ENCODE results near the gene IFT81. TPM values are rescaled to one million over a fixed set of nuclear protein-coding genes. Genes with fewer than 3 reads are reported as not detected.

The IFT81 gene
- total and polyA plus RNA-seq, 2 experiments from 2014 or later = 12.6 to 13.7 TPM

DNA sequence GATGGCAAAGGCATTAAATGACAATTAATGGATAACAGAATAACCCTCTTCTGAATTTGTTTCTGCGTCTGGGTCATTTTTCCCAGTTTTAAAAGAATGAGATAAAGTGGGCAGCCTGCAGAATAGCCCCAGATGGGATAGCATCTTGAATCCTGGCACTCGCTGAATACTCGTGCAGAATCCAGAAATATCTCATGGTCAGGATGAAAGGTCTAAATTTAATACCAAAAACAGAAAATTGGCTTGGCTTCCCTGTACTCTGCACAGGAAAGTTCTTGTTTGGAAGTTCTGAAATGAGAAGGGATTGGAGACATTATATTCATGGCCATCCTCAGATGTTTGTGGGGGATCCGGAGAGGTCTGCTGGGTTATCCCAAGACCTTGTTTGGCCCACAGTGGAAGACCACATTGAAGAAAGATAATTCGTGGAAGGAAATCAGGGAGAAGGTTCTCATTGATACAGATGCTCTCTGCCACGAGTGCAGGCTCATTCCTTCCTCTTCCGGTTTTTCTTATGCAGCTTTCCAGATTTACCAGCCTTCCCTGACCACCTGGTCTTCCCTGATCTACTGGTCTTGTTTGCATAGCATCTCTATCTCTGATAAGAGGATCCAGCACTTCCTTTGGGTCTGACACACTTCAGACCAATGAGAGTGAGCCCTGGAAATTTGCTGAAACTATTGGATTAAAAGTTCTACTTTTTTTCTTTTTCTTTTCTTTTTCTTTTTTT is 6.0 kb upstream of the IFT81 start:
- Histone ChIP-seq H3K27me3 (no peaks in the 10 kb centered on the region), H2AFZ (peak overlapping the region; percentile 23), H3K9me2 (replicated peaks; ENCODE audit: insufficient read depth) (no peaks in the 10 kb centered on the region), H3K4me3 (no peak overlapping the region), H4K20me1 (ENCODE audit: insufficient read depth, poor library complexity, severe bottlenecking) (no peaks in the 10 kb centered on the region), H3K36me3 (replicated peaks; ENCODE audit: insufficient read depth, low read depth) (no peaks in the 10 kb centered on the region), H3K79me2 (no peaks in the 10 kb centered on the region), H3K4me2 (no peak overlapping the region), H3K27ac (no peak overlapping the region), H3K9me3 (ENCODE audit: low read depth) (no peaks in the 10 kb centered on the region), H3K4me1 (ENCODE audit: insufficient read depth) (no peaks in the 10 kb centered on the region)
- 71% methylated on average over 7 of the region's 7 CpGs for whole genome bisulfite sequencing (ENCODE audit: low lambda C conversion rate, missing lambda C conversion rate)
- TF ChIP-seq EZH2 (IDR thresholded peaks at IDR 0.05; ENCODE audit: borderline replicate concordance) = no peak
- TF ChIP-seq, protein P1, sequence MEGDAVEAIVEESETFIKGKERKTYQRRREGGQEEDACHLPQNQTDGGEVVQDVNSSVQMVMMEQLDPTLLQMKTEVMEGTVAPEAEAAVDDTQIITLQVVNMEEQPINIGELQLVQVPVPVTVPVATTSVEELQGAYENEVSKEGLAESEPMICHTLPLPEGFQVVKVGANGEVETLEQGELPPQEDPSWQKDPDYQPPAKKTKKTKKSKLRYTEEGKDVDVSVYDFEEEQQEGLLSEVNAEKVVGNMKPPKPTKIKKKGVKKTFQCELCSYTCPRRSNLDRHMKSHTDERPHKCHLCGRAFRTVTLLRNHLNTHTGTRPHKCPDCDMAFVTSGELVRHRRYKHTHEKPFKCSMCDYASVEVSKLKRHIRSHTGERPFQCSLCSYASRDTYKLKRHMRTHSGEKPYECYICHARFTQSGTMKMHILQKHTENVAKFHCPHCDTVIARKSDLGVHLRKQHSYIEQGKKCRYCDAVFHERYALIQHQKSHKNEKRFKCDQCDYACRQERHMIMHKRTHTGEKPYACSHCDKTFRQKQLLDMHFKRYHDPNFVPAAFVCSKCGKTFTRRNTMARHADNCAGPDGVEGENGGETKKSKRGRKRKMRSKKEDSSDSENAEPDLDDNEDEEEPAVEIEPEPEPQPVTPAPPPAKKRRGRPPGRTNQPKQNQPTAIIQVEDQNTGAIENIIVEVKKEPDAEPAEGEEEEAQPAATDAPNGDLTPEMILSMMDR (IDR thresholded peaks at IDR 0.05; ENCODE audit: poor library complexity) = no peak
- no peak for TF ChIP-seq EZH2phosphoT487 (IDR thresholded peaks at IDR 0.05; ENCODE audit: low read depth, severe bottlenecking, unreplicated experiment)
- DNase-seq (ENCODE audit: low spot score) = no peak

DNA sequence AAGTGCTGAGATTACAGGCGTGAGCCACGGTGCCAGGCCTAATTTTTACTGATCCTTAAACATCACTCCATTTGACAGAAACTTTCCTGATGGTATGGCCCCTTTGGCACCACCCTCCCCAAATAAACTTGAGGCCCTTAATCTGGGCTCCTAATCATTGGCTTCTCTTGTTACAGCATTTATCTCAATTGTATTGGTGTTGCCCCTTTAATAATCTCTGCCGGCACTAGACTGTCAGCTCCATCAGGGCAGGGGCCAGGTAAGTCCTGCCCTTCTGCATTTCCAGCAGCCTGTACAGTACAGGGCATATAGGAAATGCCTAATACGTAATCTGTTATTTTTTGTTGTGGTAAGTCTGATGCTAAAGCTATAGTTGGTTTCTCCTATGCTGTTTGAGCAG is 1.2 kb upstream of the IFT81 start:
- peaks cover 3% of the 10 kb centered on the region for H3K4me1 ChIP-seq (ENCODE audit: insufficient read depth)
- no peak for DNase-seq (ENCODE audit: low spot score)

DNA sequence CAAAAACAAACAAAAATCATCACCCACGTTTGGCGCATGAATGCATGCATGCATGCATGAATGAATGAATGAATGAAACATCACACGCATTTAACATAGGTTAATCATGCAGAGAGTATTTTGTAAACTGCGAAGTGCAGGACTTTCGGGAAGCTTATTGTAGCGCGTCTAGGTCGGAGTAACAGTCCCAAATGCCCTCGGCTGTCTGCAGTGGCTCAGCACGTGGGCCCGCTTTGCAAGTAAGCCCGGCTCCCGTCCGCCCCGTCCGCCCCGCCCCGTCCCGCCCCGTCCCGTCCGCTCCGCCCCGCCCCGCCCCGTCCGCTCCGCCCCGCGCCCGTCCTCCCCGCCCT is 263 bp upstream of the IFT81 start:
- no peak overlapping the region for H2AFZ ChIP-seq
- no peaks in the 10 kb centered on the region for H4K20me1 ChIP-seq (ENCODE audit: insufficient read depth, poor library complexity, severe bottlenecking)
- H3K9me3 ChIP-seq (ENCODE audit: low read depth) = no peaks in the 10 kb centered on the region
- peak overlapping the region; percentile 59 for H3K4me2 ChIP-seq
- no peak overlapping the region for H3K27ac ChIP-seq
- H3K4me1 ChIP-seq (ENCODE audit: insufficient read depth) = peaks cover 3% of the 10 kb centered on the region
- WGBS (ENCODE audit: low lambda C conversion rate, missing lambda C conversion rate) = 19% methylated on average over 9 of the region's 32 CpGs
- no peak for DNase-seq (ENCODE audit: low spot score)
- no peaks in the 10 kb centered on the region for H3K27me3 ChIP-seq
- TF ChIP-seq EZH2 (IDR thresholded peaks at IDR 0.05; ENCODE audit: borderline replicate concordance) (no peak), EZH2phosphoT487 (IDR thresholded peaks at IDR 0.05; ENCODE audit: low read depth, severe bottlenecking, unreplicated experiment) (no peak)
- TF ChIP-seq, protein P1 (IDR thresholded peaks at IDR 0.05; ENCODE audit: poor library complexity) = no peak
- peaks cover 23% of the 10 kb centered on the region for H3K79me2 ChIP-seq
- no peaks in the 10 kb centered on the region for H3K9me2 ChIP-seq (replicated peaks; ENCODE audit: insufficient read depth)
- no peaks in the 10 kb centered on the region for H3K36me3 ChIP-seq (replicated peaks; ENCODE audit: insufficient read depth, low read depth)
- no peak overlapping the region for H3K4me3 ChIP-seq

More for the DNA sequence above, 1.2 kb upstream of the IFT81 start:
- H3K9me3 ChIP-seq (ENCODE audit: low read depth) = no peaks in the 10 kb centered on the region
- no peaks in the 10 kb centered on the region for H3K9me2 ChIP-seq (replicated peaks; ENCODE audit: insufficient read depth)
- no peaks in the 10 kb centered on the region for H4K20me1 ChIP-seq (ENCODE audit: insufficient read depth, poor library complexity, severe bottlenecking)
- H3K79me2 ChIP-seq = peaks cover 23% of the 10 kb centered on the region
- H3K27me3 ChIP-seq = no peaks in the 10 kb centered on the region
- H3K4me2 ChIP-seq = no peak overlapping the region
- 81% methylated on average over 4 of the region's 4 CpGs for WGBS (ENCODE audit: low lambda C conversion rate, missing lambda C conversion rate)
- no peaks in the 10 kb centered on the region for H3K36me3 ChIP-seq (replicated peaks; ENCODE audit: insufficient read depth, low read depth)
- H3K27ac ChIP-seq = no peak overlapping the region
- H3K4me3 ChIP-seq = no peak overlapping the region
- TF ChIP-seq EZH2phosphoT487 (IDR thresholded peaks at IDR 0.05; ENCODE audit: low read depth, severe bottlenecking, unreplicated experiment) = no peak
- no peak for TF ChIP-seq EZH2 (IDR thresholded peaks at IDR 0.05; ENCODE audit: borderline replicate concordance)
- TF ChIP-seq, protein P1 (IDR thresholded peaks at IDR 0.05; ENCODE audit: poor library complexity) = no peak
- no peak overlapping the region for H2AFZ ChIP-seq
